ENCODE data around the gene LHX4.

DNA sequence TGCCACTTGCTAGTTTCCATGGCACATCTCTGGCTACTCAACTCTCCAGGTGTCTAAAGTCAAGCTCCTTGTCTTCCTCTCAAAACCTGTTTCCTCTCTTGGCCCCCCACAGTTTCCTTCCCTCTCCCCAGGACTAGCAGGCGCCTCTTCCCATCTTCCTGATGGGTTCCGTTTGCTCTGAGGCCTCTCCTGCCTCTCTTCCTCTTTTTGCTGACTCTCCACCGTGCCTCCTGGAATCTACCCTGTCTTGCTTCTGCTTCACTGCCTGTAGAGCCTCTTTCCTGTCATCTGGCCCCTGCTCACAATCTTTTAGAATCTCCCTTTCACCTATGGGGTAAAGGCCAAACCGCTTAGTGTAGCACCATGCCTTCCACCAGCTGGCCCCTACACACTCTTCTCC, 21.8 kb upstream of the LHX4 start:
- TF ChIP-seq, protein P1, sequence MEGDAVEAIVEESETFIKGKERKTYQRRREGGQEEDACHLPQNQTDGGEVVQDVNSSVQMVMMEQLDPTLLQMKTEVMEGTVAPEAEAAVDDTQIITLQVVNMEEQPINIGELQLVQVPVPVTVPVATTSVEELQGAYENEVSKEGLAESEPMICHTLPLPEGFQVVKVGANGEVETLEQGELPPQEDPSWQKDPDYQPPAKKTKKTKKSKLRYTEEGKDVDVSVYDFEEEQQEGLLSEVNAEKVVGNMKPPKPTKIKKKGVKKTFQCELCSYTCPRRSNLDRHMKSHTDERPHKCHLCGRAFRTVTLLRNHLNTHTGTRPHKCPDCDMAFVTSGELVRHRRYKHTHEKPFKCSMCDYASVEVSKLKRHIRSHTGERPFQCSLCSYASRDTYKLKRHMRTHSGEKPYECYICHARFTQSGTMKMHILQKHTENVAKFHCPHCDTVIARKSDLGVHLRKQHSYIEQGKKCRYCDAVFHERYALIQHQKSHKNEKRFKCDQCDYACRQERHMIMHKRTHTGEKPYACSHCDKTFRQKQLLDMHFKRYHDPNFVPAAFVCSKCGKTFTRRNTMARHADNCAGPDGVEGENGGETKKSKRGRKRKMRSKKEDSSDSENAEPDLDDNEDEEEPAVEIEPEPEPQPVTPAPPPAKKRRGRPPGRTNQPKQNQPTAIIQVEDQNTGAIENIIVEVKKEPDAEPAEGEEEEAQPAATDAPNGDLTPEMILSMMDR (IDR thresholded peaks at IDR 0.05; ENCODE audit: control extremely low read depth in 1 of 3, insufficient read depth in 1 of 3, low read depth in 1 of 3, low read length in 3 of 3), result no peak
- TF ChIP-seq RAD21 (IDR thresholded peaks at IDR 0.05 in 1 of 2, conservative IDR thresholded peaks at IDR 0.05 in 1 of 2; ENCODE audit: low read depth in 2 of 2, low read length in 2 of 2) (no peak), POLR2A (IDR thresholded peaks at IDR 0.05; ENCODE audit: control extremely low read depth in 1 of 2, low read depth in 2 of 2, low read length in 2 of 2) (no peak), ZNF274 (IDR thresholded peaks at IDR 0.05; ENCODE audit: borderline replicate concordance, extremely low read depth, low read length) (no peak), CEBPB (IDR thresholded peaks at IDR 0.05; ENCODE audit: low read depth, low read length) (no peak), BCL11A (IDR thresholded peaks at IDR 0.05; ENCODE audit: low read depth in 2 of 2, low read length in 2 of 2) (no peak), EZH2 (IDR thresholded peaks at IDR 0.05; ENCODE audit: low read depth, low read length, severe bottlenecking) (no peak), YY1 (IDR thresholded peaks at IDR 0.05; ENCODE audit: low read depth, low read length) (no peak), TAF1 (IDR thresholded peaks at IDR 0.05; ENCODE audit: low read depth, low read length) (no peak), USF2 (IDR thresholded peaks at IDR 0.05; ENCODE audit: low read length) (no peak), PHF8 (conservative IDR thresholded peaks at IDR 0.05; ENCODE audit: low read depth, low read length) (no peak), MAFK (IDR thresholded peaks at IDR 0.05; ENCODE audit: low read depth, low read length) (no peak), TCF12 (IDR thresholded peaks at IDR 0.05; ENCODE audit: low read depth, low read length) (no peak), JUN (IDR thresholded peaks at IDR 0.05; ENCODE audit: low read depth, low read length) (no peak)

All from H1 (cell line).